Rectal smooth muscle tissue (tissue), 1 donor: ENCODE measurements around the gene CCDC12.

ENCODE experiments used
- H3K27ac ChIP-seq: one replicate; pipeline ENCODE4 v1.7.0; 2013; ENCODE audit warnings: low read depth, low read length, inconsistent platforms
- H3K27me3 ChIP-seq: one replicate; pipeline ENCODE4 v1.7.0; 2013; ENCODE audit warnings: low read length; ENCODE audit not compliant: control insufficient read depth, insufficient read depth
- H3K36me3 ChIP-seq: one replicate; pipeline ENCODE4 v1.7.0; 2013; ENCODE audit warnings: low read length; ENCODE audit not compliant: control insufficient read depth, insufficient read depth
- H3K4me1 ChIP-seq: one replicate; pipeline ENCODE4 v1.7.0; 2013; ENCODE audit warnings: low read length; ENCODE audit not compliant: control insufficient read depth, insufficient read depth
- H3K4me3 ChIP-seq: one replicate; pipeline ENCODE4 v1.7.0; 2013; ENCODE audit warnings: low read length
- H3K9ac ChIP-seq: one replicate; pipeline ENCODE4 v1.7.0; 2013; ENCODE audit warnings: low read length

Gene CCDC12

DNA sequence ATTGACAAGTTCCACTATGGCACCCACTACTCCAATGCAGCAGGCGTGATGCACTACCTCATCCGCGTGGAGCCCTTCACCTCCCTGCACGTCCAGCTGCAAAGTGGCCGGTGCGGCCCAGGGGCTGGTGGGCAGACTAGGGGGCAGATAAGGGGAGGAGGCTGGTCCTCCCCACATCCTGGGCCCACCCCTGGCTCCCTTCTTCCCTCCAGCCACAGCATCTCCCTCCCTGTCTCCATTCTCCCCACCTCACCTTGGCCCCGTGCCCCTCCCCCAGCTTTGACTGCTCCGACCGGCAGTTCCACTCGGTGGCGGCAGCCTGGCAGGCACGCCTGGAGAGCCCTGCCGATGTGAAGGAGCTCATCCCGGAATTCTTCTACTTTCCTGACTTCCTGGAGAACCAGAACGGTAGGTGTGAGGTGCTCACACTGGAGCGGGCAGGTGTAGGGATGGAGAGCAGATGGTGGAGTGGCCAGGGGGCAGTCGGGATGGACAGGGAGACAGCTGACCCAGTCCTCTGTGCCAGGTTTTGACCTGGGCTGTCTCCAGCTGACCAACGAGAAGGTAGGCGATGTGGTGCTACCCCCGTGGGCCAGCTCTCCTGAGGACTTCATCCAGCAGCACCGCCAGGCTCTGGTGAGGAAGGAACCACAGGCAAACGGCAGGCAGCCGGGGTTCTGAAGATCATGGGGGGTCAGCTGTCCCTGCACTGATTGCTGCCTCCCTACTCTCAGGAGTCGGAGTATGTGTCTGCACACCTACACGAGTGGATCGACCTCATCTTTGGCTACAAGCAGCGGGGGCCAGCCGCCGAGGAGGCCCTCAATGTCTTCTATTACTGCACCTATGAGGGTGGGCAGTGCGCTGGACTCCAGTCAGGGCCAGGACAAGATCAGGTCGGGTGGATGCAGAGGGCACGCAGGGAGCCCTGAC, 28.9 kb upstream of the CCDC12 start:
- H3K4me3 ChIP-seq, result no peak overlapping the region
- no peaks in the 10 kb centered on the region for H3K4me1 ChIP-seq
- peaks cover 17% of the 10 kb centered on the region for H3K36me3 ChIP-seq

DNA sequence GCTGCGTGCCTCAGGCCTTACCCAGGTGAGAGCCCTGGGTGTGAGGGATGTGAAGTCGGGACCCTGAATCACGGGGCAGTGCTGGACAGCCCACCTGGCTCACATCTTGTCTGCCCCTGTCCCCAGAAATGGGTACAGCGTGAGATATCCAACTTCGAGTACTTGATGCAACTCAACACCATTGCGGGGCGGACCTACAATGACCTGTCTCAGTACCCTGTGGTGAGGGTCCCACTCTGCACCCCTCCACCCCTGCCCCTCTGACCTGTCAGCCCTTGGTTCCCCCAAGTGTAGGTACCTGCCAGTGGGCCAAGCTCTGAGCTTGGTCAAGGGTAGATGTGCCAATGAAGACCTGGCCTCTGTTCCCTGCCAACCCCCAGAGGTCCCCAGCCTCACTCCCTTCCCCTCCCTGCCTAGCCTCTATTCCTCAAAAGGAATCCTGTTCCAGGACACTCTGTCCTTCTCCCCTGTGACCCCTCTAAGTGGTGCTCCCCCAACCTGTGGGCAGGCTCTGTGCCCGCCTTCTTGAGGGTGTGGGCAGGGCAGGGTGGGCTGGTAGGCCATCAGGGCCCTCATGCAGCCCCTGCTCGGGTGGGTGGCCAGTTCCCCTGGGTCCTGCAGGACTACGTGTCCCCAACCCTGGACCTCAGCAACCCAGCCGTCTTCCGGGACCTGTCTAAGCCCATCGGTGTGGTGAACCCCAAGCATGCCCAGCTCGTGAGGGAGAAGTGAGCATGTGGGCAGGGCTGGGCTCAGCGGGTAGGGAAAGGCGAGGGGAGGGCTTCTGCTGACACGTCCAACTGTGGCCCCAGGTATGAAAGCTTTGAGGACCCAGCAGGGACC, 28.0 kb upstream of the CCDC12 start:
- no peak overlapping the region for H3K27ac ChIP-seq
- peaks cover 21% of the 10 kb centered on the region for H3K36me3 ChIP-seq

More for the DNA sequence above, 28.9 kb upstream of the CCDC12 start:
- H3K9ac ChIP-seq, result no peak overlapping the region
- no peak overlapping the region for H3K27ac ChIP-seq
- H3K27me3 ChIP-seq, result no peaks in the 10 kb centered on the region

DNA sequence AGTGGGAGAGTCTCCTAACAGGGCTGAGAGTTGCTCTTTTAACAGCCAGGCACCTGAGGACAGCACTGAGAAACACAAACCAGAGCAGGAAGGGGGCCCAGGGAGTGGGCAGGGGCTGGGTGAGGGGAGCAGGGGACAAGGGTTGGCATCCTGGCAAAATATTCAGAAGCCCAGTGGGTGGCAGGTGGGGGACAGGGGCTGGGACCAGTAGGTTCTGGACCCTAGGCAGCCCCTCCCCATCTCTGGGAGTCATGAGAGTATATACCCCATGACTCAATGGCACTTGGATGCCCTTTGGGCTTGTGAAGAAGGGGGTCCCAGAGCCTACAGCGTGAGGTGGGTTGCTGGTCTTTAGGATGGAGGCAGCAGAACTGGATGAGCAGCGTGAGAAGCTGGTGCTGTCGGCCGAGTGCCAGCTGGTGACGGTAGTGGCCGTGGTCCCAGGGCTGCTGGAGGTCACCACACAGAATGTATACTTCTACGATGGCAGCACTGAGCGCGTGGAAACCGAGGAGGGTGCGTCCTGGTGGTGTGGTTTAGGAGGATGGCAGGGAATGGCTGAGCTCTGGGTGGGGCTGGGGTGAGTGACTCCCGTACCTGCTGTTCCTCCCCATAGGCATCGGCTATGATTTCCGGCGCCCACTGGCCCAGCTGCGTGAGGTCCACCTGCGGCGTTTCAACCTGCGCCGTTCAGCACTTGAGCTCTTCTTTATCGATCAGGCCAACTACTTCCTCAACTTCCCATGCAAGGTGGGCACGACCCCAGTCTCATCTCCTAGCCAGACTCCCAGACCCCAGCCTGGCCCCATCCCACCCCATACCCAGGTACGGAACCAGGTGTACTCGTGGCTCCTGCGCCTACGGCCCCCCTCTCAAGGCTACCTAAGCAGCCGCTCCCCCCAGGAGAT, 27.2 kb upstream of the CCDC12 start:
- Histone ChIP-seq H3K27me3 (no peaks in the 10 kb centered on the region), H3K4me1 (no peaks in the 10 kb centered on the region), H3K27ac (no peak overlapping the region), H3K36me3 (peaks cover 24% of the 10 kb centered on the region), H3K9ac (no peak overlapping the region), H3K4me3 (no peak overlapping the region)

More for the DNA sequence above, 28.0 kb upstream of the CCDC12 start:
- Histone ChIP-seq H3K9ac (no peak overlapping the region), H3K4me3 (no peak overlapping the region), H3K4me1 (no peaks in the 10 kb centered on the region), H3K27me3 (no peaks in the 10 kb centered on the region)

DNA sequence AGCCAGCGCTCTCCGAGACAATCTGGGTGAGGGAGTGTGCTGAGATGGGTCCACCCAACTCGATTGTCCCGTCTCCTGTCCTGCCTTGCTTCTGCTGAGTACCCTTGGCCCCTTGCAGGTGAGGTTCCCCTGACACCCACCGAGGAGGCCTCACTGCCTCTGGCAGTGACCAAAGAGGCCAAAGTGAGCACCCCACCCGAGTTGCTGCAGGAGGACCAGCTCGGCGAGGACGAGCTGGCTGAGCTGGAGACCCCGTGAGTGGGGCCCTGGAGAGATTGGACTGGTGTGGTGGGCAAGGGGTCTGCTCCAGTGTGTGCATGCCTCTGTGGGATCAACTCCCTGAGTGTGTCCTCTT, 26.5 kb upstream of the CCDC12 start:
- peaks cover 24% of the 10 kb centered on the region for H3K36me3 ChIP-seq

DNA sequence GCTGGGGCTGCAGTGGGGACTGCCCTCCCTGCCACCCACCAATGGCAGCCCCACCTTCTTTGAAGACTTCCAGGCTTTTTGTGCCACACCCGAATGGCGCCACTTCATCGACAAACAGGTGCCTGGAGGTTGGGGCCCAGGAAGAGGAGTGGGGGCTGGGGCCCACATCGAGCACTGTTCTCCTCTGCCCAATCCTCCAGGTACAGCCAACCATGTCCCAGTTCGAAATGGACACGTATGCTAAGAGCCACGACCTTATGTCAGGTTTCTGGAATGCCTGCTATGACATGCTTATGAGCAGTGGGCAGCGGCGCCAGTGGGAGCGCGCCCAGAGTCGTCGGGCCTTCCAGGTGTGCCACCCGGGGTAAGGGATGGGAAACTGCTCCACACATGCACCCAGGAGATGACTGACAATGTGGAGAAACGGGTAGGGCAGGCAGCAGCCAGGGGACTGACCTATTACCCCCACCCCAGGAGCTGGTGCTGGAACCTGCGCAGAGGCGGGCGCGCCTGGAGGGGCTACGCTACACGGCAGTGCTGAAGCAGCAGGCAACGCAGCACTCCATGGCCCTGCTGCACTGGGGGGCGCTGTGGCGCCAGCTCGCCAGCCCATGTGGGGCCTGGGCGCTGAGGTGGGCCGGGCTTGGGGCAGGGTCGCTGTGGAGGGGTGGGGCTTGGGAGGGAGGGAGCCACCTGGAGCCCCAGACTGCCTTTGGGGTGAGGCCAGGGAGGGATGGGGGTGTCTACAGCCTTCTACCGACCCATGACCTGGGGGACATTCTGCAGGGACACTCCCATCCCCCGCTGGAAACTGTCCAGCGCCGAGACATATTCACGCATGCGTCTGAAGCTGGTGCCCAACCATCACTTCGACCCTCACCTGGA, 25.9 kb upstream of the CCDC12 start:
- no peaks in the 10 kb centered on the region for H3K4me1 ChIP-seq
- H3K27me3 ChIP-seq, result no peaks in the 10 kb centered on the region
- no peak overlapping the region for H3K27ac ChIP-seq
- no peak overlapping the region for H3K9ac ChIP-seq
- peaks cover 24% of the 10 kb centered on the region for H3K36me3 ChIP-seq
- no peak overlapping the region for H3K4me3 ChIP-seq

More for the DNA sequence above, 26.5 kb upstream of the CCDC12 start:
- Histone ChIP-seq H3K9ac (no peak overlapping the region), H3K4me3 (no peak overlapping the region), H3K27ac (no peak overlapping the region), H3K27me3 (no peaks in the 10 kb centered on the region), H3K4me1 (no peaks in the 10 kb centered on the region)

DNA sequence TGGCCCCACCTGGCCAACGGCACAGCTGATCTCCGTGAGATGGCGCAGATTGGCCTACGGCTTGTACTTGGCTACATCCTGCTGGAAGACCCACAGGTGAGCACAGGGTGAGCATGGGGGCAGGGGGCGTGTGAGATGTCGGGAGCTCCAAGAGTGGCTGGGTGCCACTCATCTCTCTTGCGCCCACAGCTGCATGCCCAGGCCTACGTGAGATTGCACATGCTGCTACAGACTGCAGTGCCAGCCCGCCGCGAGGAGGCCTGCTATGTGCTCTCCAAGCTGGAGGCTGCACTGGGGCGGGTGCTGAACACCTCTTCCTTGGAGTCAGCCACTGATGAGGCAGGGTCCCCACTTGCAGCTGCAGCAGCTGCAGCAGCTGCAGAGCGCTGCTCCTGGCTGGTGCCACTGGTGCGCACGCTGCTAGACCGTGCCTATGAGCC, 25.2 kb upstream of the CCDC12 start:
- H3K9ac ChIP-seq, result no peak overlapping the region
- H3K36me3 ChIP-seq, result peaks cover 23% of the 10 kb centered on the region
- H3K27me3 ChIP-seq, result no peaks in the 10 kb centered on the region
- H3K4me3 ChIP-seq, result no peak overlapping the region
- H3K27ac ChIP-seq, result no peak overlapping the region
- H3K4me1 ChIP-seq, result no peaks in the 10 kb centered on the region

DNA sequence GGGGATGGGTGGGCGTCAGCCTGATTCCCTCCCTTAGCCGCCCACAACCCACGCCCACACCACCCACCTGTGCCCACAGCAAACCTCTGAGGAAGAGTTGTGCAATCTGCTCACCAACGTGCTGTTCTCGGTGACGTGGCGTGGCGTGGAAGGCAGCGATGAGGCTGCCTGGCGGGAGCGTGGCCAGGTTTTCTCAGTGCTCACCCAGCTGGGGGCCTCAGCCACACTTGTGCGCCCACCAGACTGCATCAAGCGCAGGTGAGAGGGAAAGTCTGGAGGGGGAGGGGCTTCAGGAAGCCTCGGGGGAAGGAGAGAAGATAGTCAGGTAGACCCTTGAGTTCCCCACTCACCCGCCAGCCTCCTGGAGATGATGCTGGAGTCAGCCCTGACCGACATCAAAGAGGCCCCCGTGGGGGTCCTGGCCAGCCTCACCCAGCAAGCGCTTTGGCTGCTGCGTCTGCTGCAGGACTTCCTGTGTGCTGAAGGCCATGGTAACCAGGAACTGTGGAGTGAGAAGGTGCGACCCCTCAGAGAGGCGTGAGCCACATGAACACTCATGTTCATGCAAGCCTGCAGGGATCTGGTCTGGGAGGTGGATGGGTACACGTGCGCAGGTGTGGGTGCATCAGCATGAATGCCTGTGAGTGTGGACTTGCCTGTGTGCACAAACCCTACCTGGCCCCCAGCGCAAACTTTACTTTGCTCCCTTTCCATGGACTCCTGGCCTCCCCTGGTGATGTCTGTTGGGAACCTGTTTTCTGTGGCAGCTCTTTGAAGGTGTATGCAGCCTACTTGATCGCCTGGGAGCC, 24.6 kb upstream of the CCDC12 start:
- H3K9ac ChIP-seq, result no peak overlapping the region
- peaks cover 17% of the 10 kb centered on the region for H3K36me3 ChIP-seq
- H3K27me3 ChIP-seq, result no peaks in the 10 kb centered on the region
- no peaks in the 10 kb centered on the region for H3K4me1 ChIP-seq
- H3K27ac ChIP-seq, result no peak overlapping the region
- no peak overlapping the region for H3K4me3 ChIP-seq

DNA sequence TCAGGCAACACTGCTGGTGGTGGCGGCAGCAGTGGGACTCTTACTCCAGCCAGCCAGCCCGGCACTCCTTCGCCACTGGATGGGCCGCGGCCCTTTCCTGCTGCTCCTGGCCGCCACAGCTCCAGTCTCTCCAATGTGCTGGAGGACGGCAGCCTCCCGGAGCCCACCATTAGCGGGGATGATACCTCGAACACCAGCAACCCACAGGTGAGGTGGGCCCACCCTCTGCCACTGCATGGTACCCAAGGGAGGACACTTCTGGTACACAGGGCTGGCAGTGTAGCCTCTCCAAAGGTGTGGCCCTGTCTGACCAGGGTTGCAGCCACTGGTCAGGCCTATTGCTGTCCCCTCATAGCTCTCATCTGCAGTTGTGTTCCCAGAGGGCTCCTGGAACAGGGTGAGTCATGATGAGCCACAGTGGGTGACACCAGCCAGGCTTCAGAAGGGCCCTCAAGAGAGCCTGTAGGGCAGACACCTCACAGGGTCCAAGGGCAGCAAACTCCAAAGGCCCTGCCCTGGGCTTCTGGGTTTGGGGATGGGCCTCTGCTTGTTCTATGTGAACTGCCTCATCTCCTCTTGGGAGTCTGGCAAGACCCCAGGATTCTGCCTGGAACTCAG, 23.8 kb upstream of the CCDC12 start:
- Histone ChIP-seq H3K36me3 (peaks cover 14% of the 10 kb centered on the region), H3K27me3 (no peaks in the 10 kb centered on the region), H3K27ac (no peak overlapping the region)

DNA sequence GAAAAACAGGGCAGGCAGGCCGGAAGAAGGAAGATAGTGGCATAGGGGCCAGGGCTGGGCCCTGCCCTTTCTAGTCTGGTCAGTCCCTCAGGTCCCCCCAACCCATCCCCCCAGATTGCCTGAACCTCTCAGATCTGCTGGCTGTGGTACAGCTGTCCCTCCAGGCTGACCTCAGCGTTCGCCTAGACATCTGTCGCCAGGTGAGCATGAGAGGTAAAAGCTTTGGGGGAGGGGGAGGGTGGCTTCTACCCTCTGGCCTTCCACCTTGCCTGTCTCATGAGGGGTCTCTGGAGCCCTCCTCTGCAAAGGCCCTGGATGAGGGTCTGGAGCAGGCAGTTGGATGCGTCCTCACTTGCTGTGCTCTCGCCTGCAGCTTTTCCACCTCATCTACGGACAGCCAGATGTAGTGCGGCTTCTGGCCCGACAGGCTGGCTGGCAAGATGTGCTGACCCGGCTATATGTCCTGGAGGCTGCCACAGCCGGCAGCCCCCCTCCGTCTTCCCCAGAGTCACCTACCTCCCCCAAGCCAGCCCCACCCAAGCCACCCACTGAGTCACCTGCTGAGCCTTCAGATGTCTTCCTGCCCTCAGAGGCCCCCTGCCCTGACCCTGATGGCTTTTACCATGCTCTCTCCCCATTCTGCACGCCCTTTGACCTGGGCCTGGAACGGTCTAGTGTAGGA, 23.1 kb upstream of the CCDC12 start:
- Histone ChIP-seq H3K27me3 (no peaks in the 10 kb centered on the region), H3K36me3 (peaks cover 14% of the 10 kb centered on the region), H3K4me3 (no peak overlapping the region), H3K4me1 (no peaks in the 10 kb centered on the region), H3K27ac (no peak overlapping the region), H3K9ac (no peak overlapping the region)

More for the DNA sequence above, 23.8 kb upstream of the CCDC12 start:
- Histone ChIP-seq H3K4me3 (no peak overlapping the region), H3K4me1 (no peaks in the 10 kb centered on the region), H3K9ac (no peak overlapping the region)

DNA sequence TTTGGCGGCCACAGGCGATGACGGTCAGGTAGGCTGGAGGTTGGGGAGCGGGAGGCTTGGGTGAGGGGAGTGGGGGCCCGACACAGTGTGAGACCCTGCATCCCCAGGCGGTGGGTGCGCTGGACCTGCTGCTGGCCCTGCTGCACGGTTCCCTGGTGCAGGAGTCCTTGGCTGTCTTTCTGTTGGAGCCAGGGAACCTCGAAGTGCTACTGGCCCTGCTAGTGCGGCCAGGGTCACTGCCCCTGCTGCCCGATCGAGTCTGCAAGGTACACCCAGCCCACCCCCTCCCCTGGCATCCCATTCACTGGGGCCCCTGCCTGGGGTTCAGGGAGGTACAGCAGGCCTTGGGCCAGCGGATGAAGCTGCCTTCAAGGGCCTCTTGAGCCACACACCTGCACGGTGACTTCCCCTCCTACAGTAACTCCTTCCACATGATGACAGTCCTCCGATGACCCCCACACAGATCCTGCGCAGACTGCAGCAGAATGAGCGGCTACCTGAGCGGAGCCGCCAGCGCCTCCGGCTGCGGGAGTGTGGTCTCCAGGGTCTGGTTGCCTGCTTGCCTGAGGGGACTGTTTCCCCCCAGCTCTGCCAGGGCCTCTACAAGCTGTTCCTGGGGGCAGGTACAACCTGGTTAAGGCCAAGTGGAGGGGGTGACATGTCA, 22.4 kb upstream of the CCDC12 start:
- H3K27ac ChIP-seq, result no peak overlapping the region
- no peak overlapping the region for H3K4me3 ChIP-seq
- H3K27me3 ChIP-seq, result no peaks in the 10 kb centered on the region
- no peaks in the 10 kb centered on the region for H3K4me1 ChIP-seq
- peaks cover 14% of the 10 kb centered on the region for H3K36me3 ChIP-seq
- no peak overlapping the region for H3K9ac ChIP-seq
